NT2/D1 (cell line): ENCODE results near the gene ZDHHC7.

Source experiments
- YY1 ChIP-seq: IDR thresholded peaks from 2 replicates; pipeline ENCODE4 v1.6.1; 2011; ENCODE audit not compliant: insufficient read length, insufficient read depth
- ZNF274 ChIP-seq: IDR thresholded peaks from 2 replicates; pipeline ENCODE4 v1.6.1; 2011; ENCODE audit warnings: mild to moderate bottlenecking, low read depth, low read length

- no peak for TF ChIP-seq ZNF274
- no peak for TF ChIP-seq YY1
These were observed 30.2 kb upstream of the ZDHHC7 start for GRCh38 chr16:85041219-85042166.
